ENCODE results near the gene GALNT15. TPM values are rescaled to one million over a fixed set of nuclear protein-coding genes. Genes with fewer than 3 reads are reported as not detected.

GALNT15 gene
- total RNA-seq, 1 experiment from 2014 or later: not detected

- peak; percentile 18 for DNase-seq (ENCODE audit: low spot score)
- no TSS peak for BruUV-seq (replicated peaks)
- H3K9me3 ChIP-seq (ENCODE audit: low read depth, low read length, poor library complexity, severe bottlenecking): no peaks in the 10 kb centered on the region
- no peak overlapping the region for H3K4me3 ChIP-seq (ENCODE audit: low read depth, low read length, poor library complexity, severe bottlenecking)
- intact Hi-C loops (cut with micrococcal nuclease; ENCODE audit: unreplicated experiment): no loop called here
- ChIA-PET POLR2A (ENCODE audit: low non-redundant PET) (no interaction called here), CTCF (no interaction called here)
- peaks cover 3% of the 10 kb centered on the region for H3K27me3 ChIP-seq (replicated peaks; ENCODE audit: insufficient read depth, low read depth, low read length, poor library complexity)
- no peaks in the 10 kb centered on the region for H3K4me1 ChIP-seq (ENCODE audit: insufficient read depth, low read length, poor library complexity, severe bottlenecking)
- TF ChIP-seq EZH2 (IDR thresholded peaks at IDR 0.05; ENCODE audit: borderline replicate concordance, low read depth, low read length, poor library complexity, severe bottlenecking) (no peak), CTCF (conservative IDR thresholded peaks at IDR 0.05; ENCODE audit: low read depth, low read length) (no peak)
- H3K36me3 ChIP-seq (ENCODE audit: insufficient read depth, low read length, poor library complexity, severe bottlenecking): no peaks in the 10 kb centered on the region
- H3K27ac ChIP-seq (ENCODE audit: low read depth, low read length, poor library complexity, severe bottlenecking): no peak overlapping the region
Measured at GRCh38 chr3:16148783-16149182, 25.7 kb upstream of the GALNT15 start.

DNA sequence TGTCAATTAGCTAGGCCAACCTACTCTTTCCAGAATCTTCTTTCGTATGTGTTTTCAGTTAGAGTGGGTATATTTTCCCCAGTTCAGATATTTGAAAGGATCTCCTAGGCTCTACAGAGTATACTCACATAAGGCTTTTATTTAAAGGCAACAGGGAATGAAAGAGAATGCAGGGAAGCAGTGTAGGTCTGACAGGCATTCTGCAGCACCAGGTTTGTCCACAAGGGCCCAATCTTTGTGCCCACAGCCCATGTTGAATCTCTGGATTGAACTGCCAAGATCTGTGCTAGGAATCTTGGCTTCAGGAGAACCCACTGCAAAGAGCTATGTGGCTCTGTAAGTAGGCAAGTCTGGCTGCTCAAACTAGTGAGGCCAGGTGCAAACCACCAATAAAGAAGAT lies 24.2 kb upstream of the GALNT15 start:
- CTCF ChIA-PET: no interaction called here
- H3K27ac ChIP-seq (ENCODE audit: low read depth, low read length, poor library complexity, severe bottlenecking): no peak overlapping the region
- H3K36me3 ChIP-seq (ENCODE audit: insufficient read depth, low read length, poor library complexity, severe bottlenecking): no peaks in the 10 kb centered on the region
- H3K27me3 ChIP-seq (replicated peaks; ENCODE audit: insufficient read depth, low read depth, low read length, poor library complexity): peaks cover 3% of the 10 kb centered on the region
- no peak overlapping the region for H3K4me3 ChIP-seq (ENCODE audit: low read depth, low read length, poor library complexity, severe bottlenecking)
- DNase-seq (ENCODE audit: low spot score): no peak
- H3K9me3 ChIP-seq (ENCODE audit: low read depth, low read length, poor library complexity, severe bottlenecking): no peaks in the 10 kb centered on the region
- intact Hi-C loops (cut with micrococcal nuclease; ENCODE audit: unreplicated experiment): no loop called here
- no peaks in the 10 kb centered on the region for H3K4me1 ChIP-seq (ENCODE audit: insufficient read depth, low read length, poor library complexity, severe bottlenecking)
- TF ChIP-seq EZH2 (IDR thresholded peaks at IDR 0.05; ENCODE audit: borderline replicate concordance, low read depth, low read length, poor library complexity, severe bottlenecking) (no peak), CTCF (conservative IDR thresholded peaks at IDR 0.05; ENCODE audit: low read depth, low read length) (no peak)
- BruUV-seq (replicated peaks): no TSS peak
- POLR2A ChIA-PET (ENCODE audit: low non-redundant PET): no interaction called here

- intact Hi-C loops (cut with micrococcal nuclease; ENCODE audit: unreplicated experiment): no loop called here
- H3K9me3 ChIP-seq (ENCODE audit: low read depth, low read length, poor library complexity, severe bottlenecking): no peaks in the 10 kb centered on the region
- H3K27ac ChIP-seq (ENCODE audit: low read depth, low read length, poor library complexity, severe bottlenecking): no peak overlapping the region
- TF ChIP-seq EZH2 (IDR thresholded peaks at IDR 0.05; ENCODE audit: borderline replicate concordance, low read depth, low read length, poor library complexity, severe bottlenecking) (no peak), CTCF (conservative IDR thresholded peaks at IDR 0.05; ENCODE audit: low read depth, low read length) (no peak)
- no peaks in the 10 kb centered on the region for H3K36me3 ChIP-seq (ENCODE audit: insufficient read depth, low read length, poor library complexity, severe bottlenecking)
- no peak for DNase-seq (ENCODE audit: low spot score)
- BruUV-seq (replicated peaks): no TSS peak
- H3K4me1 ChIP-seq (ENCODE audit: insufficient read depth, low read length, poor library complexity, severe bottlenecking): no peaks in the 10 kb centered on the region
- POLR2A ChIA-PET (ENCODE audit: low non-redundant PET): no interaction called here
- no peak overlapping the region for H3K4me3 ChIP-seq (ENCODE audit: low read depth, low read length, poor library complexity, severe bottlenecking)
- CTCF ChIA-PET: no interaction called here
- H3K27me3 ChIP-seq (replicated peaks; ENCODE audit: insufficient read depth, low read depth, low read length, poor library complexity): peaks cover 3% of the 10 kb centered on the region
Measured at GRCh38 chr3:16151109-16151508, 23.4 kb upstream of the GALNT15 start.
